ENCODE data around the gene PTGDS.

Gene PTGDS

DNA sequence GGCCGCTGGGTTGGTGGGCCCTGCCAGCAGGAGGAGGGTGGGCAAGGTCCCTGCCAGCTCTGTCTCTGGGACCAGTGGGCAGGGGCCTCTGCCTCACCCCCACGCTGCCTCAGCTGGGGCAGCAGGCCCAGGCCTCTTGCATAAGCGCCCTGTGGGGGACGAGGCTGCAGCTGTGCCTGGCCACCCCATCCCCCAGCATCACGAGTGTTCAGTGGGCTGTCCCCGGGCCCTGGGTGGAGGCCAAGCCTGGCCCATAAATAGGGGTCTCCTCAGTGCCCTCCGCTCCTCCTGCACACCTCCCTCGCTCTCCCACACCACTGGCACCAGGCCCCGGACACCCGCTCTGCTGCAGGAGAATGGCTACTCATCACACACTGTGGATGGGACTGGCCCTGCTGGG, at the start of gene PTGDS:
TSS of gene PTGDS (plus strand) at position 282 of the 400 bp plus-strand sequence. CDS start at position 357, 75 bp downstream.
- DNase-seq = no peak

DNA sequence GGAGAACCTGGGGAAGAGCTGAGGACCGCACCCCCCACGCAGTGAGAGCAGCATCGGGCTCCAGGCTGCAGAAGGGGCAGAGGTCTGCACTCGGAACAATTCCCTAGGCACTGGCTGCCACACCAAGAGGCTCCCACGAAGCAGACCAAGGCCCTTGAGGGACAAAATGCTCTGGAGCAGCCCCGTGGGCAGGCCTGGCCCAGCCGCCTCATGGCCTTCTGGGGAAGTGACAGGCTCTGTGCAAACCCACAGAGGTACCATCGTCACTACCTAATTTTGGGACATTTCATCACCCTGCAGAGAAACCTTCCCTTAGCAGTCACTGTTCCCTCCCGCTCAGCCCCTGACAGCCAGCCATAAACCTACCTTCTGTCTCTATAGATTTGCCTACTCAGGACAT, 48.7 kb upstream of the PTGDS start:
- DNase-seq = no peak

DNA sequence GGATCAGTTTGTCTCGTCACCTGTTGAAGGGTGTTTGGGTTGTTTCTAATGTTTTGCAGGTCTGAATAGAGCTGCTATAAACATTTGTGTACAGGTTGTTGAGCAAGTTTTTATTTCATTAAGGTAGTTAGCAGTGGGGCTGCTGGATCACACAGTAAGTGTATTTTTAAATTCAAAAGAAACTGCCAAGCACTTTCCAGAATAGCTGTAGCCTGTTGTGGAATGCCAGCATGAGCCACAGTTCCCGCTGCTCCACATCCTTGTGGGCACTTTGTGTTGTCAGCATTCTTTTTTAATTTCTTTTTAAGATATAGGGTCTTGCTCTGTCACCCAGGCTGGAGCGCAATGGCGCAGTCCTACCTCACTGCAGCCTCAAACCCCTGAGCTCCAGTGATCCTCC, 47.3 kb upstream of the PTGDS start:
- no peak for DNase-seq

DNA sequence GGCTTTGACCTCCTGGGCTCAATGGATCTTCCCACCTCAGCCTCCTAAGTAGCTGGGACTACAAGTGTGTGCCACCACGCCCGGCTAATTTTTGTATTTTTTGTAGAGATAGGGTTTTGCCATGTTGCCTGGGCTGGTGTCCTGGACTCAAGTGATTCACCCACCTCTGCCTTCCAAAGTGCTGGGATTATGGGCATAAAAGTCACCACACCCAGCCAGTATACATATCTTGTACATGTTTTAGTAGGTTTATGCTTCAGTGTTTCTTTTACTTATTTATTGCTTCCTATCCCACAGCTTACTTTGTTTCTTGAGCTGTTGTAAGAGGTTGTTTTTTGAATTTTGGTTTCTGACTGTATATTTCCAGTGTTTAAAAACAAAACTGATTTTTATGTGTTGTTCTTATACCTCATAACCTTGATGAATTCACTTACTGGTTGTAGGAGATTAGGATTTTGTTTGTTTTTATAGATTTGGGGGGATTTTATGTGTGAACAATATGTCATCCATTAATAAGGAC, 45.6 kb upstream of the PTGDS start:
- no peak for DNase-seq

DNA sequence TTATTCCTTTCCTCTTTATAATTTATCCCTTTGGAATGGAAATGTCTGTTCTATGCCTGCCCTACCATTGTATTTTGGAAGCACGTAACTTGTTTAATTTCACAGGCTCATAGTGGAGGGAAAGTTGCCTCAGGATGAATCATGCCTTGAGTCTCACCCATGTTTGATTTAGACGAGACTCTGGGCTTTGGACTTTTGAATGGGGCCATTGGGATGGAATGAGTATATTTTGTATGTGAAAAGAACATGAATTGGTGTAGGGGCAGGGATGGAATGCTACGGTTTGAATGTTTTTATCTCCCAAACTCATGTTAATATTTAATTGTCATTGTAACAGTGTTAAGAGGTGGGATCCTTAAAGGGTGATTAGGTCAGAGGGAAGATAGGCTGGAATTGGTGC, 43.0 kb upstream of the PTGDS start:
- DNase-seq = no peak

DNA sequence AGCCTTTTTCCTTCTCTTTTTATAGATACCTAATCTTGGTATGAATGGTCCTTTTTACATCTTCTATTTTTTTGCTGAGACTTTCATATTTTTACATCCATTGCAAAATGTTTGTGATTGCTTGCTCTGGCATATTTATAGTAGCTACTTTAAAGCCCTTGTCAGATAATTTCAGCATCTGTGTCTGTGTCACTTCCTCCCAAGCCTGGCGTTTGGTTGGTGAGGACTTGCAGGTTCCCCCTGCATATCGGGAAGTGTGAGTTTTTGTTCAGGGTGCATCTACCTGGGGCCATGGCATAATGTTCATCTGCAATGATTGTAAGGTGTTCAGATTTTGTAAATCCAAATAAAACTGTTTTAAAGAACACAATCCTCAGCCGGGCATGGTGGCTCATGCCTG, 41.7 kb upstream of the PTGDS start:
- DNase-seq = no peak

DNA sequence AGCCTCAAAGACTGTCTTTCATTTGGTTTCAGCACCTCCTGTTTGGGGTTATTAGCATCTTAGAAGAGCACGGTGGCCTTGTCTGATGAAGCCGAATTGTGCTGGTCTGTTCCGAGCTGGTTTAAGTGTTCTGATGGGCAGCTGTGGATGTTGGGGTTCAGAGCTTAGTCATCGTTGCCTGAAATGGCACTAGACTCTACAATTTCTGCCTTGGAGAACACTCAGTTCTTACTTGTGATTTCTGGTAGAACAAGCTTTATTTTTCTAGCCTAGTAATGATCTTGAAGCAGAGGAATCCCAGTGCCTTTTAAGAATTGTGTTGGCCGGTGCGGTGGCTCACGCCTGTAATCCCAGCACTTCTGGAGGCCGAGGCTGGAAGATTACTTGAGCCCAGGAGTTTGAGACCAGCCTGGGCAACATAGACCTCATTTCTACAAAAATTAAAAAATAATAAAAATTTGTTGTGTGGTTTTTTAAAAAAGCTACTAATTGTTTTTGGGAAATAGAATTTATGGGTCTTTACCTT, 40.6 kb upstream of the PTGDS start:
- no peak for DNase-seq

DNA sequence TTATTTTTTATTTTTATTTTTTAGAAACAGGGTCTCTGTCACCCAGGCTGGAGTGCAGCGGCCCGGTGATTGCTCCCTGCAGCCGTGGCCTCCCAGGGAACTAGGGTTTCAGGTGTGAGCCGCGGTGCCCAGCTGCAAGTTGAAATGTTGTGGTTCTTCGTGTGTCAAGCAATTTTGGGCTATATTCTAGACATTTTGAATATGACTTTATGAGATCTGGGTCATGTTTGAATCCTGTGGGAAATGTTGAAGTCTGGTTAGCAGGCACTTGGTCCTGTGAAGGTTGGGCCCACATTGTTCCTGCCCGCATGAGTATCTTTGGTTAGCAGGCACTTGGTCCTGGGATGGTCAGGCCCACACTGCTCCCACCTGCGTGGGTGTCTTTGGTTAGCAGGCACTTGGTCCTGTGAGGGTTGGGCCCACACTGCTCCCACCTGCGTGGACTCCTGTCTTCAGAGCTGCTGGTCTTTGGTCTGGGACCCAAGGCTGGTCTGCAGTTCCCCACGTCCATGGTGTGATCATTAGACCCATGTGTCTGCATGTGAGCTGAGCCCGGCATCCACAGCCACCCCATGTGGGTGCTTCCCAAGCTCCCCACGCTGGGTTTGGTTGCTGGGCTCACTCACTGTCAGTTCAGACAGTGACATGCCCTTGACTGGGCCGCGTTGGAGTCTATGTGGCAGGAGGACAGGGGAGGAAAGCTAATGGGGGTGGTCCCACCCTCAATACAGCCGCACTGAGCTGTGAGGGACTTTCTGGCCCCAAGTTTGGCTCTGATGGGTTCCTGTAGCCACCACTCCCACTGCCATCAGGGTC, 39.9 kb upstream of the PTGDS start:
- DNase-seq = no peak

DNA sequence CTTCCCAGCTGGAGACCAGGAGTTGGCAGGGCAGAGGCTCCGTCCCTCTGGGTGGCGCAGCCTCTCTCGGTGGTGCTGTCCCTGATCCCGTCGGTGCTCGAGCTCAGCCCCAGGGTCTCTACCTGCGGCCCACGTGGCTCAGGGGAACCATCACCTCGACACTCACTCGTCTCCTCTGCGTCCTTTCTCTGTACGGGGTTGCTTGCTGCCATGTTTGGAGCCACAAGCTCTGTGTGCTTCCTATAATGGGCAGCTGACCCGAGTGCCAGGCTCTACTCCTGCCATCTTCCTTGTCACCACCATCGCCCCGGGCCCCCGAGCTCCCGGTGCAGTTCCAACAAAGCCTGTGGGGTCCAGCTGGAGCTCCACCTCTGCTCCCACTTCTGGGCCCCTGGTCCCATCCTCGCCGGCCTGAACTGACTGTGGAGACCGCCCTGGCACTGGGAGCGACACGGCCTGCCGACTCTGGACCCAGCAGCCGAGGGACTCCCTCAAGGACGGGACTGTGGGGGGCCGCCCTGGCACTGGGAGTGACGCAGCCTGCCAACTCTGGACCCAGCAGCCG, 37.8 kb upstream of the PTGDS start:
- no peak for DNase-seq

DNA sequence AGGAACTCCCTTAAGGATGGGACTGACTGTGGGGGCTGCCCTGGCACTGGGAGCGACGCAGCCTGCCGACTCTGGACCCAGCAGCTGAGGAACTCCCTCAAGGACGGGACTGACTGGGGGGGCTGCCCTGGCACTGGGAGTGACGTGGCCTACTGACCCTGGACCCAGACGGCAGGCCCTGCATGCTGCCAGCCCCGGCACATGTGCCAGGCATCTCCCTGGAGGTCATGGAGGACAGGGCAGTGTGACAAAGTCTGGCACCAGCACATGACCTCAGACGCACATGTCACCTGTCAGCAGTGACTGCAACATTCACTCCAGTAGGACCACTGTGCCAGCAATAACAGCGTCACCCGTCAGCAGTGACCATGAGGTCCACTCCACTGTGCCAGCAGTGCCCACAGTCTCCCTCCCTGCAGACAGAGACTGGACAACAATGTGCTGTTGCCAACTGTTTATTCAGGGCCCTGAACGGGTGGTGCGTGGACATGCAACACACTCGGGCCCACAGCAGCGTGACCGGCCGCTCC, 37.2 kb upstream of the PTGDS start:
- no peak for DNase-seq

DNA sequence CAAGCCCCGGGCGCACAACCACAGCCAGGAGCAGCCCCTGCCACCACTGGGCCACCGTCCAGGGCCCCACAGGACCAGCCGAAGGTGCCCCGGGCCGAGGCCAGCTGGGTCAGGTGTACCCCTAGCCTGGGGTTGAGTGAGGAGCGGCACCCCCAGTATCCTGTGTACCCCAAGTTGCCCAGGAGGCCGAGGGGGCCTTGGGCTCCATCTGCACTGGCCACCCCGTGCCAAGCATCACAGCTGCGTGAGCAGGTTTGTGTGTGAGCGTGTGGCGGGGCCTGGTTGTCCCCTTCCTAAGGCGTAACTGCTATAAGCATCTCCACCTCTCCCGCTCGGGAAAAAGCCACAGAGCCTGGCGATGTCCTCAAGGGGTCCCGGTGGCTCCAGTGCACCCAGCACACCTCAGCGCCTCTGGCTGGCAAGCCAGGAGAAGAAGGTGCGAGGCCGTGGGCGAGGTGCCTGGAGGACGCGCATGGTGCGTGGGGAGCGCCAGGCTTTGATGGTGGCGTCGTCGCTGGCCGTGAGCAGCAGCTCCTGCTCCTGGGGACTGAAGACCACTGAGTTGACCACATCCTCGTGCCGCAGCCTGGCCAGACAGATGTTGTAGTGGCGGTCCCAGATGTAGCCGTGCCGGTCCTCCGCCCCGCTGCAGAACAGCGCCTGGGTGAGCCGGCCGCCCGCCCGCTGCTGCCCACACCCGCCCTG, 36.6 kb upstream of the PTGDS start:
- DNase-seq = no peak

DNA sequence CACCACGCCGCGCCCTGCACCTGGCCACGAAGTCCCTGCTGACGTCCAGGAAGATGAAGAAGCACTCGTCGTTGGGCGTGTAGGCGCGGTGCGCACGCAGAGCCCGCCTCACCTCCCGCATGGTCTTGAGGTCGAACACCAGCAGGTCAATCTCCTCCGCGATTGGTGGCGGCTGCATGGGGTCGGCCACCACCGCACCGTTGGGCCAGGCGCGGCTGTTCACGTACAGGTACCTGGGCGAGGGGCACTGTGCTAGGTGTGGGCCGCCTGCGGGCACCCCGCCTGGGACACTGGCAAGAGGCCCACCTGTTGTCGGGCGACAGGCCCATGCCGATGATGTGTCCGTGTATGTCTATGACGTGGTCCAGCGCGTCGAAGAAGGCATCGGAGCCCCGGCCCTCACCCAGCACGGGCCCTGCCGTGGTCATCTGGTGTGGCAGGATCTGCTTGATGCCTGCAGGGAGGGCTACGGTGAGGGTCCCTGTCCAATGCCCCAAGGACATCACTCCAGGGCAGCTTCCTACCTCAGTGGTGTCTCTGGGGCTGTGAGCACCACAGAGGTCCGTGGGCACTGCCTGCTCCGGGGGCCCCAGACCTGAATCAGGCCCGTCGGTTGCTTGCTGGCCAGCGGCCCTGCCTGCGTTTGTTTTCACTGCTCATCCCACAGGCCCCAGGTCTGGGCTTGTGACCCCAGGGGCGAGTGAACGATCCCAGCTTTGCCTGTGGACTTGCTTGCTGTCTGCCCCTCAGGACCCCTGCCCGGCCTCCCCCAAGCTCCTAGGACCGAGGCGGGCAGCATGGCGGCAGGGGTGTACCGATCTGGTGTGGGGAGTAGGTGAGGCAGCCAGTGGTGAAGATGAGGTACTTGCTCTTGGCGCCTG, 35.8 kb upstream of the PTGDS start:
- no peak for DNase-seq

DNA sequence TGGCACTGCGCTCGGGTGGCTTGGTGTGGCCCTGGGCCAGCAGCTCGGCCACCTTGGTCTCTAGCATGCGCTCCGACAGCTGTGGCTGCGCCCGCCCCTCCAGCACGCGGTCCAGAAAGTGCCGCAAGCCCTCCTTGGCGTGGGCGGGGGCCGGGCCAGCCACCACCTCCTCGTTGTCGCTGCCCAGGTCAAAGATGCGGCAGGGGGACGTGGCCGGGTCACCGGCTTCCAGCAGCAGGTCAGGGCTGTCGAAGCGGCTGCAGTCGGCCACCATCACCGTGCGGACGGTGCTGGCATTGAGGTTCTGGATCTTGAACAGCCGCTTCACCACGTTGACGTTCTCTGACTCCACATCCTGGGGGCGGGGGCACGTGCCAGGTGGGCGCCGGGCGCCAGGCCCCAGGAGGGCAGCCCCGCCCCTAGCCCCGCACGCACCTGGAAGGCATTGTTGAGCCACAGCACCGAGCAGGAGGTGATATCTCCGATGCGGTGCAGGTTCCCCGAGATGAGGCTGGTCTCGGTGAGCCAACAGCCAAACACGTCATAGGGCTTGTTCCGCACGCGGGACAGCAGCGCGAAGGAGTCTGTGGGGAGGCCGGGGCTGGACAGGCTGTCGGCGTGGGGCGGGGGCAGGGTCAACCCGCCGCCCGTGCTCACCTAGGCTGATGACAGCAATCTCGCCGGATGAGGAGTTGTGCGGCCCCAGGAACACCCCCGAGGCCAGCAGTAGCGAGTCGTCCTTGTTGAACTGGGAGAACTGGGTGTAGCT, 35.0 kb upstream of the PTGDS start:
- no peak for DNase-seq

DNA sequence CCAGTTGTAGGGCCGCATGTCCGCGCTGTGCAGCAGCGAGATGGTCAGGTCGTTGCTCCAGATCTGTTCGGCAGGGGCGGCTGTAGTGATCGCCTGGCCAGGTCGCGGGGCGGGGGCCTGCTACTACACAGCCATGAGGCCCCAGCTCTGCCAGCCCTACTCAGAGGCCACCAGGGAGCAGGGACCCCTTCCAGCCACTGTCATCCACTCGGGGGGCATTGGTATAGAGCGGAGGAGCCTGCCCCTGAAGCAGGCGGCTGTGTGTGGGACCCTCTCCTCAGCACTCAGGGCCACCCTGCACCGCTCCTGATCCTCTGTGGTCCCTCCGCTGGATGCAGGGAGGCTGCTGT, 34.4 kb upstream of the PTGDS start:
- no peak for DNase-seq

DNA sequence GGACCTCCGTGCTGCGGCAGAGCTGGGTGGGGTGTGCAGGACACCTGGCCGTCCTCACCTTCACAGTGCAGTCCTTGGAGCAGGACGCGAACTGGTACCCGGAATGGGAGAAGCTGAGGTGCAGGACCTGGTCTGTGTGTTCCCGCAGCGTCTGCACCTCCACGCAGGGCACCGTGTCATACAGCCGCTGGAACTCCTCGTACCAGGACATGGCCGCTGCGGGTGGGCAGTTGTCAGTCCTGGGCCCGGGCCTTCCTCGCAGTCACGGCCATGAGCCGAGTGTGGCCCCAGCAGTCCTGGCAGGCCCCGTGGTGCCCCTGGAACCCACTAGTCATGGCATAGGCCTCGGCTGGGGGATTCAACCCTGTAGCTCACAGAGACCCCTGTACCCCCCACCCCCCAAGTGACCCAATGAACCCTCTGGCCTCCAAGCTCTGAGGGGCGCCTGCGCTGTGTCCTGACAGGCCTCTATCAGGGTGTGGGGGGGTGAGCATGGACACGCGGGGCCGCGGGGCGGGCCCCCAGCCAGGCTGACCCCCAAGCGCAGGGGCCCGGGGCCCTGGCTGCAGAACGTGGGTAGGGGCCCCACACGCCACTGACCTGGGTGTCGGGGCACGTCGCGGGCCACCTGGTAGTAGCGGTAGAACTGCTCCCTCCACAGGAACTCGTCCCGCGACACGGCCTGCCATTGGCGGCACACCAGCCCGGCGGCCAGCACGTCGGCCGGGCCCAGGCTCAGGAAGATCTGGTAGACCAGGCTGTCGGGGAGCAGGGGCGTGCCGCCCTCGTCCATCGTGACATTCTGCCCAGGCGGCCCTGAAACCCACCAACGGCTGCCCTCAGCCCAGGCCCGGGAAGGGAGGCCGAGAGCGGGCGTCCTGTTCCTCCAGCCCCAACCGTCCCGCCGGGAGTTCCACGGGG, 33.8 kb upstream of the PTGDS start:
- no peak for DNase-seq

DNA sequence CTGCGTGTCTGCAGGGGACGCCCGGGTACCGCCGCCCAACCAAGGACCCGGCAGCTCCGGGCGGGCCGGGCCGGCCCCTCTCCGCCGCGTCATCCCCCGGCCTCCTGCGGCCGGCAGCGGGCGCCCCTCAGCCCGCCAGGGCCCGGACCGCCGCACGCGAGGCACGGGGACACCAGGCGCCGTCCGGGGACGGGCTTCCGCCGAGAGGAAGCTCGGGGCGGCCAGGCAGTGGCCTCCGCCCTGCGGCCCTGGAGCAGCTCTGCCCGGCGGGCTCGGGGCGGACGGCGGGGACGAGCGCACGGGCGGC, 33.1 kb upstream of the PTGDS start:
- DNase-seq = no peak

DNA sequence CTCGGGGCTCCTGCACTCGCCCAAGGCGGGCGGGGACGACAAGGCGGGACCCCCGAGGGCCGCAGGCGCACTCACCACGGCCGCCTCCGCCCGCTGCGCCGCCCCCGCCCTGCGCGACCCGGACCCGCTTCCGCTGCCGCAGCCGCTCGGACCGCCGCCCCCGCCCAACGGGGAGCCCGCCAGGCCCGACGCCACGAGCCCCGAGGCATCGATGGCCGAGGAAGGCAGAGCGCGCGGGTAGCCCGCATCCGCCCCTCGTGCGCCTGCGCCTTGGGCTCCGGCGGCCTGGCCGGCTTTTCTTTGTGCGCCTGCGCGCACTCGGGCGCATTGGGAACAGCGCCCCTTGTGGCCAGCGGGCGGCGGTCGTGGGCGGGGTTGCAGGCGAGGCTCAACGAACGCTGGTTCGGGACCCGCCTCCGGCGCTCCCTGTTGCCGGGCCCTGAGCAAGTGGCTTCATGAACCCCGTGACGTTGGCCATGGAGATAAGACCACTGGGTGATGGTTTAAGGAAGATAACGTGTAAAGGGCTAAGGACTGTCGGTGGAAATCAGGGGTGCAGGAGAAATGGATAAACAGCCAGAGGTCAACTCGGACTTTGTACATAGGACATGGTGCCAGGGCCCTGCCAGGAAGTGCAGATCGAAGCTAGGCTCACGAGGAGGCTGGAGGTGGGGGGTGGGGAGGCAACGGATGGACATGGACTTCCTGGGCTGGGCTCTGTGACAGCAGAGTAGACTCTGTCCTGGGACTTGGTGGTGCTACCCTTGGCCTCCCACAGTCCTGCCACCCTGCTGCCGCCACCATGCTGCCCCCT, 32.6 kb upstream of the PTGDS start, which contains the start of the genes C8G and FBXW5:
TSS of gene C8G (plus strand) at position 725 of the 814 bp plus-strand sequence. CDS start at position 803, 78 bp downstream.
TSS of gene FBXW5 (minus strand) at position 220 of the 814 bp plus-strand sequence. CDS start 655 bp downstream, outside the sequence.
- peak; percentile 94 for DNase-seq

DNA sequence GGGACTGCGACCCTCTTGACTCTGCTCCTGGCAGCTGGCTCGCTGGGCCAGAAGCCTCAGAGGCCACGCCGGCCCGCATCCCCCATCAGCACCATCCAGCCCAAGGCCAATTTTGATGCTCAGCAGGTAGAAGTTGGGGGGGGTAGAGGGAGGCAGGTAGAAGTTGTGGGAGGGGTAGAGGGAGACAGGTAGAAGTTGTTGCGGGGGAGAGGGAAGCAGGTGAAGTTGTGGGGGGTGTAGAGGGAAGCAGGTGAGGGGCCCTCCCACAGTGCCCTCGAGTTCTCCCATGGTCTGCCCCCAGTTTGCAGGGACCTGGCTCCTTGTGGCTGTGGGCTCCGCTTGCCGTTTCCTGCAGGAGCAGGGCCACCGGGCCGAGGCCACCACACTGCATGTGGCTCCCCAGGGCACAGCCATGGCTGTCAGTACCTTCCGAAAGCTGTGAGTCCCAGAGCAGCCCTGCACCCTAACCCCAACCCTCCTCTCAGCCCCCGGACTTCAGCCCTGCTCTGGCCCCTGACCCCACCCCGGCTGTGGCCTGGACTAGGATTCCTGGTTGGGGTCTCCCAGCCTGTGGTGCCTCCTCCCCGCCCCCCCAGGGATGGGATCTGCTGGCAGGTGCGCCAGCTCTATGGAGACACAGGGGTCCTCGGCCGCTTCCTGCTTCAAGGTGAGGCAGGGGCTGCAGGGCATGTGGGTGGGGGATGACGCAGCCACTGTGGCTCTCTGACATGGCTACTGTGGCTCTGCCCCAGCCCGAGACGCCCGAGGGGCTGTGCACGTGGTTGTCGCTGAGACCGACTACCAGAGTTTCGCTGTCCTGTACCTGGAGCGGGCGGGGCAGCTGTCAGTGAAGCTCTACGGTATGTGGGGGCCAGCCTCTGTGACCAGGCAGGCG, 31.7 kb upstream of the PTGDS start:
- DNase-seq = no peak
